HCT116 (cell line): ENCODE results near the gene GFOD1. TPM values are rescaled to one million over a fixed set of nuclear protein-coding genes. Genes with fewer than 3 reads are reported as not detected.

ENCODE experiments used
- ATAC-seq: fragments of 200-7000 bp; cut with Tn5 transposase; 2 replicates; pipeline ENCODE4 v1.9.1; 2020; ENCODE audit warnings: mild to moderate bottlenecking, moderate library complexity
- BruUV-seq: library from RNA; stranded (reverse); fragments of 400-500 nt; replicated peaks from 2 replicates; lab custom pipeline; 2021; lab: Mats Ljungman, UMichigan
- CTCF ChIA-PET: fragments of 300-600 bp; sonication (Branson Sonifier 250); formaldehyde crosslinking; loops from one replicate; lab custom pipeline; 2021; ENCODE audit warnings: antibody characterized with exemption; lab: Charles Lee
- POLR2A ChIA-PET: fragments of 300-600, 350-600 bp; sonication (Branson Sonifier 250); formaldehyde crosslinking; loops from one replicate; lab custom pipeline; 2021; ENCODE audit warnings: antibody characterized with exemption; lab: Charles Lee
- RAD21 ChIA-PET, 2 experiments: fragments of 300-600 bp; sonication (Branson Sonifier 250); formaldehyde crosslinking; loops; one replicate each; lab custom pipeline; 2023; ENCODE audit warnings: low total read pairs in 2 of 2; ENCODE audit not compliant: uncharacterized antibody in 2 of 2, unreplicated experiment in 2 of 2, low non-redundant PET in 1 of 2; lab: Charles Lee
- DNase-seq: peaks from one replicate; pipeline ENCODE4 v3.0.0-alpha.2; 2010; ENCODE audit warnings: low read depth, low spot score
- H2AFZ ChIP-seq: fragments of 200-600 bp; shearing (Covaris generic), sonication (generic); 2 replicates; pipeline ENCODE4 v1.6.1; 2017; ENCODE audit warnings: low read depth, mixed run types, mixed read lengths, antibody characterized with exemption, low read length; ENCODE audit not compliant: poor library complexity, severe bottlenecking
- H3K27ac ChIP-seq: 2 replicates; pipeline ENCODE4 v1.5.1; 2012; ENCODE audit warnings: low read depth, low read length
- H3K27me3 ChIP-seq: fragments of 200-600 bp; sonication (generic); 2 replicates; pipeline ENCODE4 v1.6.1; 2016; ENCODE audit warnings: mixed run types, low read length, mixed read lengths; ENCODE audit not compliant: insufficient read depth
- H3K36me3 ChIP-seq, 2 experiments: fragments of 200-500 bp in 1 of 2; fragments of 200-600 bp in 1 of 2; sonication (Bioruptor generic) in 1 of 2; sonication (generic) in 1 of 2; 2 replicates each; pipeline versions ENCODE4 v1.5.1 to v1.6.1; 2014 to 2016; ENCODE audit warnings: low read length in 2 of 2, inconsistent platforms in 1 of 2, mixed read lengths in 1 of 2, mixed run types in 1 of 2; ENCODE audit not compliant: insufficient read depth in 2 of 2, control insufficient read depth in 1 of 2
- H3K4me1 ChIP-seq, 2 experiments: fragments of 200-600 bp in 1 of 2; sonication (generic) in 1 of 2; 2 replicates each; pipeline versions ENCODE4 v1.5.1 to v1.6.1; 2012 to 2017; ENCODE audit warnings: low read length in 2 of 2, inconsistent platforms in 1 of 2, mild to moderate bottlenecking in 1 of 2, mixed read lengths in 1 of 2, mixed run types in 1 of 2, moderate library complexity in 1 of 2; ENCODE audit not compliant: insufficient read depth in 2 of 2, control insufficient read depth in 1 of 2
- H3K4me2 ChIP-seq: fragments of 200-600 bp; sonication (generic); 2 replicates; pipeline ENCODE4 v1.6.1; 2017; ENCODE audit warnings: mixed run types, low read length, mixed read lengths
- H3K4me3 ChIP-seq, 2 experiments: fragments of 200-600 bp in 1 of 2; sonication (generic) in 1 of 2; replicated peaks in 1 of 2; 2 replicates each; pipeline ENCODE4 v1.5.1; 2011 to 2016; ENCODE audit warnings: low read length in 2 of 2, control low read depth in 1 of 2, low read depth in 1 of 2, mild to moderate bottlenecking in 1 of 2, mixed read lengths in 1 of 2, mixed run types in 1 of 2
- H3K79me2 ChIP-seq: fragments of 200-600 bp; sonication (generic); 2 replicates; pipeline ENCODE4 v1.6.1; 2017; ENCODE audit warnings: mild to moderate bottlenecking, mixed run types, low read length, moderate library complexity, mixed read lengths; ENCODE audit not compliant: insufficient read depth
- H3K9ac ChIP-seq: fragments of 200-600 bp; sonication (generic); 2 replicates; pipeline ENCODE4 v1.6.1; 2016; ENCODE audit warnings: low read length, mixed read lengths
- H3K9me2 ChIP-seq: fragments of 200-600 bp; sonication (generic), shearing (Covaris generic); 2 replicates; pipeline ENCODE4 v1.6.1; 2017; ENCODE audit warnings: mixed run types, mild to moderate bottlenecking, moderate library complexity; ENCODE audit not compliant: insufficient read depth
- H3K9me3 ChIP-seq, 2 experiments: fragments of 200-500 bp in 1 of 2; fragments of 200-600 bp in 1 of 2; sonication (Bioruptor generic) in 1 of 2; sonication (generic) in 1 of 2; 2 replicates each; pipeline ENCODE4 v1.6.1; 2014 to 2017; ENCODE audit warnings: low read length in 2 of 2, mixed read lengths in 2 of 2, inconsistent platforms in 1 of 2, low read depth in 1 of 2, mild to moderate bottlenecking in 1 of 2, mixed run types in 1 of 2, moderate library complexity in 1 of 2; ENCODE audit not compliant: control insufficient read depth in 1 of 2, insufficient read depth in 1 of 2
- H4K20me1 ChIP-seq: fragments of 200-600 bp; sonication (generic), shearing (Covaris generic); 2 replicates; pipeline ENCODE4 v1.6.1; 2017; ENCODE audit warnings: mixed run types, mild to moderate bottlenecking, moderate library complexity; ENCODE audit not compliant: insufficient read depth
- ATF3 ChIP-seq: IDR thresholded peaks from 2 replicates; pipeline ENCODE4 v1.6.1; 2012
- CBX3 ChIP-seq: IDR thresholded peaks from 2 replicates; pipeline ENCODE4 v1.6.1; 2012; ENCODE audit warnings: low read depth
- CEBPB ChIP-seq: IDR thresholded peaks from 2 replicates; pipeline ENCODE4 v1.6.1; 2012; ENCODE audit warnings: low read depth
- EGR1 ChIP-seq: IDR thresholded peaks from 2 replicates; pipeline ENCODE4 v1.6.1; 2012; ENCODE audit warnings: low read depth
- EZH2 ChIP-seq: fragments of 200-600 bp; sonication (generic); IDR thresholded peaks from 2 replicates; pipeline ENCODE4 v1.6.1; 2017; ENCODE audit warnings: antibody characterized with exemption, mixed run types
- FOSL1 ChIP-seq: IDR thresholded peaks from 2 replicates; pipeline ENCODE4 v1.6.1; 2012; ENCODE audit warnings: low read depth
- JUND ChIP-seq: IDR thresholded peaks from 2 replicates; pipeline ENCODE4 v1.6.1; 2012
- MAX ChIP-seq: IDR thresholded peaks from 2 replicates; pipeline ENCODE4 v1.6.1; 2012
- REST ChIP-seq: IDR thresholded peaks from 2 replicates; pipeline ENCODE4 v1.6.1; 2012; ENCODE audit warnings: low read depth
- SIN3A ChIP-seq: IDR thresholded peaks from 2 replicates; pipeline ENCODE4 v1.6.1; 2012; ENCODE audit warnings: low read depth
- SP1 ChIP-seq: IDR thresholded peaks from 2 replicates; pipeline ENCODE4 v1.6.1; 2012; ENCODE audit warnings: low read depth
- SRF ChIP-seq: IDR thresholded peaks from 2 replicates; pipeline ENCODE4 v1.6.1; 2012; ENCODE audit warnings: low read depth
- TCF7L2 ChIP-seq: IDR thresholded peaks from 2 replicates; pipeline ENCODE4 v1.7.0; 2011; ENCODE audit warnings: borderline replicate concordance, inconsistent platforms; ENCODE audit not compliant: insufficient read depth, insufficient read length; ENCODE audit errors: extremely low read depth
- intact Hi-C: fragments of 100-400 bp; cut with micrococcal nuclease; formaldehyde crosslinking; loops from 2 replicates; pipeline ENCODE4 v1.10.0; 2022
- total RNA-seq: library from RNA; stranded (reverse); gene quantifications from one replicate; pipeline ENCODE4 v1.2.1, GENCODE V29; 2021; ENCODE audit not compliant: unreplicated experiment

GFOD1 gene
- total RNA-seq, 1 experiment from 2014 or later, result 3.8 TPM

- no TSS peak for BruUV-seq
- RAD21 ChIA-PET, result no interaction called here
Measured at GRCh38 chr6:13446381-13446780, 41.0 kb downstream of the GFOD1 start.

More at GRCh38 chr6:13446381-13446780, 41.0 kb downstream of the GFOD1 start:
- no peak overlapping the region for H3K4me3 ChIP-seq
- intact Hi-C loops, result no loop called here
- no peak overlapping the region for H2AFZ ChIP-seq
- H3K36me3 ChIP-seq, result no peaks in the 10 kb centered on the region
- DNase-seq (no peak), ATAC-seq (no peak)
- no peaks in the 10 kb centered on the region for H3K79me2 ChIP-seq
- no peak overlapping the region for H3K9ac ChIP-seq
- no peaks in the 10 kb centered on the region for H4K20me1 ChIP-seq
- no peak overlapping the region for H3K27ac ChIP-seq
- TF ChIP-seq JUND (no peak), SRF (no peak), EZH2 (no peak), MAX (no peak), REST (no peak), SIN3A (no peak), TCF7L2 (no peak), CBX3 (no peak), EGR1 (no peak), FOSL1 (no peak), ATF3 (no peak), CEBPB (no peak), SP1 (no peak)
- H3K9me3 ChIP-seq, result no peaks in the 10 kb centered on the region
- H3K9me2 ChIP-seq, result no peaks in the 10 kb centered on the region
- CTCF ChIA-PET, result no interaction called here
- no peaks in the 10 kb centered on the region for H3K4me1 ChIP-seq
- H3K4me2 ChIP-seq, result no peak overlapping the region
- no peaks in the 10 kb centered on the region for H3K27me3 ChIP-seq
- POLR2A ChIA-PET, result no interaction called here
